Suppressor macrophage (primary cell): Measurements from ENCODE around the gene CDYL2.
"Not testable (repeated sequence)": the region's sequence is repeated elsewhere in the genome, so short reads cannot be mapped to it uniquely, and the experiment has no call there.

Experiments used
- DNase-seq, 4 experiments: peaks; one replicate each; pipeline ENCODE4 v3.0.0-alpha.2; 2020 to 2022

CDYL2 gene

GRCh38 chr16:80743772-80744171, 60.6 kb downstream of the CDYL2 start:
- DNase-seq, result peak in 1 of 4 experiments; percentile 4

GRCh38 chr16:80743273-80743672, 61.1 kb downstream of the CDYL2 start:
- DNase-seq, result no peak

GRCh38 chr16:80742331-80742730, 62.1 kb downstream of the CDYL2 start:
- no peak for DNase-seq

- DNase-seq, result no peak
These were observed 62.7 kb downstream of the CDYL2 start for GRCh38 chr16:80741724-80742123.

- no peak for DNase-seq
These were observed 64.9 kb downstream of the CDYL2 start for GRCh38 chr16:80739523-80739922.

- no peak for DNase-seq
These were observed 65.9 kb downstream of the CDYL2 start for GRCh38 chr16:80738521-80738920.

GRCh38 chr16:80735846-80736245, 68.6 kb downstream of the CDYL2 start:
- no peak for DNase-seq

- DNase-seq, result no peak
These were observed 71.0 kb downstream of the CDYL2 start for GRCh38 chr16:80733407-80733806.

GRCh38 chr16:80731915-80732314, 72.5 kb downstream of the CDYL2 start:
- no peak for DNase-seq

GRCh38 chr16:80727066-80727763, 77.2 kb downstream of the CDYL2 start:
- not testable (repeated sequence) for DNase-seq

- no peak for DNase-seq
These were observed 78.7 kb downstream of the CDYL2 start for GRCh38 chr16:80725566-80726162.

- no peak for DNase-seq
These were observed 80.4 kb downstream of the CDYL2 start for GRCh38 chr16:80723981-80724380.

GRCh38 chr16:80723091-80723490, 81.3 kb downstream of the CDYL2 start:
- DNase-seq, result no peak

GRCh38 chr16:80720804-80721371, 83.5 kb downstream of the CDYL2 start:
- DNase-seq, result peak in 2 of 4 experiments; percentile 23 to 33

GRCh38 chr16:80719573-80719972, 84.8 kb downstream of the CDYL2 start:
- DNase-seq, result peak in 1 of 4 experiments; percentile 9

GRCh38 chr16:80718480-80719220, 85.7 kb downstream of the CDYL2 start:
- DNase-seq, result no peak

- DNase-seq, result no peak
These were observed 86.8 kb downstream of the CDYL2 start for GRCh38 chr16:80717611-80718010.

- no peak for DNase-seq
These were observed 87.7 kb downstream of the CDYL2 start for GRCh38 chr16:80716564-80717139.

GRCh38 chr16:80711406-80711805, 93.0 kb downstream of the CDYL2 start:
- DNase-seq, result no peak

- no peak for DNase-seq
These were observed 93.5 kb downstream of the CDYL2 start for GRCh38 chr16:80710918-80711317.

- DNase-seq, result no peak
These were observed 95.6 kb downstream of the CDYL2 start for GRCh38 chr16:80708823-80709222.

- no peak for DNase-seq
These were observed 96.7 kb downstream of the CDYL2 start for GRCh38 chr16:80707686-80708085.

GRCh38 chr16:80705596-80705995, 98.8 kb downstream of the CDYL2 start:
- no peak for DNase-seq
